Measurements from ENCODE around the gene RIMBP2.

The RIMBP2 gene

DNA sequence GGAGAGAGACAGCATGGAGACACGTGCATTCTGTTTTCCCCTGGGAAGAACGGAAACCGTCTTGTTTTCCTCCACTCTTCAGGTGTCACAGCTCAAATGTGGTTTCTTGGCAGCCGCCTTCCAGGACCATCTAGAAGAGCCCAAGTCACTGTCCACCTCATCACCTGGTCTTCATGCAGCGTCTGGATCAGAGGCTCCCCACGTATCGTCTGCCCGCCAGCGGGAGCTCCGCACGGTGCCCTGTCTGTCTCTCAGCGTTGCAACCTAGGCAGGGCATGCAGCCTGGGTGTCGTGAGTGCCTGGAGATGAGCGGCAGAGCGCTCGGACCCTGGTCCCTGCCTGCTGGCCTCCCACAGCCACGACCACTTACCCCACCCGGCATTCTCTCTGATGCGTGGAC lies 260.9 kb downstream of the RIMBP2 start:
- no peak for DNase-seq

DNA sequence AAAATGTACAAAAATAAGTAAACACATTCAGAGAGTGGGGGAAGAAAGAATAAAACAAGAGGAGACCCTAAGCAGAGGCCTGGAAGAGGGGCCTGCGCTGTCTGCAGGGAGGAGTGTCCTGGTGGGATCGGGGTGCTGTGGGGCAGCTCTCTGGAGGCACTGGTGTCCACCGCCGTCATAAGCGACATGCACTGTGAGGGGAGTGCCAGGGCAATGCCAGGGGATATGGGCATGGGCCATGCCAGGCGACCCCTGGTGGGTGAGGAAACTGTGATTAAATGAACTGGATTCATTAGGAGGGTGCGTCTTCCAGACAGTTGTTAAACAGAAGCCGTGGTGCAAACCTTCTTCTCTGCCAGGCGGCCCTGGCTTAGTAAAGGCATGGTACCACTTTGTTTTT lies 261.8 kb downstream of the RIMBP2 start:
- DNase-seq: no peak

DNA sequence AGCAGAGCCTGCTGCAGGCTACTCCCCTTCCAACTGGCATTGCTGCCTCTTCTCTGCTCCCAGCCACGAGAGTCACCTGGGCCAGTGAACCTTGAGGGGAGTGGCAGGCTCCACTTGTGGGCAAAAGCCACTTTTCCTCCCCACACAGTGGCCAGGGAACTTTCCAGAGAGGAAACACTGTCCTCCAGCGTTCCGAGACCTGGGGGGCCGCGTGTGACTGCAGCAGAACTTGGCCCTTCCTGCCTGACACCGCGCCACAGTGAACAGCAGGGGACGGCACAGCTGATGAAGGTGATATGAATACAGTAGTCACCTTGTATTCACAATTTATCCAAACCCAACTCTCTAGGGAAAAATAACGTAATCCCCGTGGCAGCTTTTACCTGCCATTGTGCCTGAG lies 263.6 kb downstream of the RIMBP2 start:
- DNase-seq: no peak

DNA sequence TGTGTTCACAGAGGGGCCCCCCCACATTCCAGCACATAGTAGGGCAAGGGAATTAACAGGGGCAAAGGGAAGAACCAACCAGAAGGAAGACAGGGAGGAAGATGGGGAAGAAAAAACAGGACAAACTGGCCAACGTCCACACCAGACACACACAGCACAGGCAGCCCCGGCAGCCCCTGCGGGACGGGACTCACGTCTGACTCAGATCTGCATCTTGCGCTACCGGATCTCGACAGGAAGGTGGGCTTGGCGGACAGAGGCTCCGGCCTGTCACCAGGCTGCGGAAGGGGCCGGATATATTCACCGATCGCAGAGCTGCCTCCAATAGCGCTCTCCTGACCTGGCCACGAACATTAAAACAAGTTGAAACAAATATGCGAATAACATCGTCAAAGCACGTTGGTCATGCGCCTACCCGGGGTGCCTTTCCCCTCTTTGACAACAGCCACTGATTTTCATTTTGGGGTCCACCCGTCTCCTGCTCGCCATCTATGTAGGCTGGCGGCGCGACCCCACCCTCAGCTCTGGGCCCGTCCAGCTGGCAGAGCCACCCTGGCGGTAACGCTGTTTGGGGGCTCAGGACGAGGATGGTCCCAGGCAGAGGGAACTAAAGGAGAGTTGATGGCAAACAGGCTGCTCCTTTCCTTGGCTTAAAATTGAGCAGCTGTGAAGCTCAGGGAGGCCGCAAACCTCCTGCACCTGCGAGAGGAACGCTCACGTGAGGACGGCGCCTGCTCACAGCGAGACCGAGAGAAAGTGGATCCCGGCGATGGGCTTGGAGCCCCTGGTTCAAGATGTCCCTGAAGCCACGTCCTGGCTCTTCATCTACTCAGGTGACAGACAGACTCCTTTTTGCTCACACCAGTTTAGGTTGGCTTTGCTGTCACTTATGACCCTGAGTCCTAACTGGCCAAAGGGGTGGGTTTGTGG lies 264.8 kb downstream of the RIMBP2 start:
- DNase-seq: no peak

DNA sequence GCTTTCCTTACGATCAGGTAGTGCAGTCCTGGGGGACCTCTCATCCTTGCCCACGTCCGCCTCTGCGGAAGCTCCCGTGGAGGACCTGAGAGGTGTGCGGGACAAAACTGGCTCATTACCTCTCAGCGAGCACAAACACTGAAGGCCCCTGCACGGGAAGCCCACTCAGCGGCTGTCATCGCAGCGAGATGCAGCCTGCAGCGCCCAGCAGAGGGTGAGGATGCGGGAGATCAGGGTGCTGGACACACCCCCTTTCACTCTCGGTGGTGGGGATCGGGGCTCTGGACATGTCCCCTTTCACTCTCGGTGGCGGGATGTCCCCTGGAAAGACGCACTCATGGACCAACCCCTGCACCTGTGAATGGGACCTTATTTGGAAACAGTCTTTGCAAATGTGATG lies 266.8 kb downstream of the RIMBP2 start:
- no peak for DNase-seq

GRCh38 chr12:130448044-130448821 lies 267.9 kb downstream of the RIMBP2 start:
- DNase-seq: no peak

GRCh38 chr12:130447655-130447965 lies 268.5 kb downstream of the RIMBP2 start:
- no peak for DNase-seq

- no peak for DNase-seq
Observed at GRCh38 chr12:130446846-130447654, 269.0 kb downstream of the RIMBP2 start.

DNA sequence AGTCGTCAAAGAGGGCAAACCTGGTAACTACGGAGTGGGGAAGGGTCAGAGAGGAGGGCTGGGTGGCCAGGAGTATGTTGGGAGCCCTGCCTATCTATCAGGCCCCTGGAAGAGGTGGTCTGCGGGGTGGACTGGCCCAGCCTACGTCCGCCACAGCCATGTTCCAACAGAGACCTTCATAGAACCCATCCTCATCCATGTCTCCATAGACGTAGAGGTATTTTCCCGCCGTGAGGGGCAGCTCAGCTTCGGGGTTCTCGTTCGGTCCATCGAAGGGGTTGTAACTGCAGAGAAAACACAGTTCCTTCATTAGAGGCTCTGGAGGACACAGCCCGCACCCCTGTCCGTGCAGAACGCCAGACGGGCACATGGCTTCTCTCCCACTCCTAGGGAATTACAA lies 271.1 kb downstream of the RIMBP2 start:
- no peak for DNase-seq

GRCh38 chr12:130444061-130444460 lies 272.0 kb downstream of the RIMBP2 start:
- DNase-seq: no peak

- DNase-seq: no peak
Observed at GRCh38 chr12:130441771-130442760, 274.0 kb downstream of the RIMBP2 start.

GRCh38 chr12:130440411-130441080 lies 275.6 kb downstream of the RIMBP2 start:
- DNase-seq: no peak

- no peak for DNase-seq
Observed at GRCh38 chr12:130439250-130439649, 276.8 kb downstream of the RIMBP2 start.

DNA sequence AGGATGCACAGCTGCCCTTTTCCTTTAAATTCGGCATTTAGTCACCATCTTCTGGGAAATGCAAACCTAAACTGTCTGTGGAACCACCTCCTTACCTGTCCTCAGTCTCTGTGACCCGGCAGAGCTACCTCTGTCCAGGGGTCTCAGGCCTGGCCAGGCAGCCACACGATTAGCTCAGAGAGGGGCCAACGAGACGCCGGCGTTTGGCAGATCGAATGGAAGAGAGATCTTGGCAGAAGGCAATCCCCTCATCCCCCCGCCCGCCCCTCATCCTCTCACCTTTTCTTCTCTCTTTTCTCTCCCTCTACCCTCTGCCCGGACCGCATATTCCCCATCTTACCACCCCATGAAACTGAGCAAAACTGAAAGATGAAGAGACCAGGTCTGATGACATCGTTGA lies 277.4 kb downstream of the RIMBP2 start:
- DNase-seq: no peak

DNA sequence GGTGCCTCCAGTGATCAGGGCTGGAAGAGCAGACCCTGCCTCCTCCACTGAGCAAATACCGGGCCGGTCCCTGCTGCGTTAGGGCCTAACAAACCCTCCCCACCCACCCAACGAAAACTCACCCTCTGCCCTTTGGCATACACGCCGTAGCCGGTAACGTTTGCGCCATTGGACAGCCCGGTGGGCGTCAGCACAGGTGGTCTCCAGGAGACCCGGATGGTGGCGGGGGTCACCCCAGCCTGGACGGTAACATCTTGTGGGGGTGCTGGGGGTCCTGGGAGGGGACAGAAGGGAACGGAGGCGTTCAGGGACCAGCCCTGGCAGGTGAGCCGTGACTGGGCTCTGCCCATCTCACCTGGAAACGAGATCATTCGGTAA lies 277.9 kb downstream of the RIMBP2 start:
- DNase-seq: no peak

DNA sequence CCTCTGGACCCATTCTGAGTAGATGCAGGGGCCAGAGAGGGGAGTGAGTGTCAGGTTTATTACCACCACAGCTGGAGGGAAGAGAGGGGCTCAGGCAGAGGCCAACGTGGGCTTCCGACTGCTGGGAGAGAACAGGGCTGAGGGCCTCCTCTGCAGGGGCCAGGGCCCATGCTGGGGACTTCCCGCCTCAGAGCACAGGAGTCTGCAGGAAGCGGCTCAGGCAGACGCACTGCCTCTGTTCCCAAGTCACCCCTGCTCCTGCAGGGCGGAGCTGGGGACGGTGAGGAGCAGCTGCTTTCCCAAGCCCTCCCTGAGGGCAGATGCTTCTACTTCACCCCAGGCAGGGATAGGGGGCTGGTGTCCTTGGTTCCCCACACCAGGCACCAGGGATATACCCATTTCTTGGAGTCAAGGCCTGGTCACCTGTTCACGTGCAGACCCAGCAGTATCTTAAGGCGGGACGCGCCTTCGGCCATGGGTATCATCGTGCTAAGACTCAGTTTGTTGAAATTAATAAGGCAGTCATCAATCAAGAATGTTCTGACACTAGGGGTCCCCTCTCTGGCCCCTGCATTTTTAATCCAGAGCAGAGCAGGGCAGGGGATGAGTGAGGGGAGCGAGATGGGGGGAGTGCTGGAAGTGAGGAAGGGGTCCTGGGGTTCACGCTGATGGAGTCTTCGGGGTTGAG lies 278.4 kb downstream of the RIMBP2 start:
- DNase-seq: no peak

GRCh38 chr12:130436741-130437501 lies 279.2 kb downstream of the RIMBP2 start:
- no peak for DNase-seq

DNA sequence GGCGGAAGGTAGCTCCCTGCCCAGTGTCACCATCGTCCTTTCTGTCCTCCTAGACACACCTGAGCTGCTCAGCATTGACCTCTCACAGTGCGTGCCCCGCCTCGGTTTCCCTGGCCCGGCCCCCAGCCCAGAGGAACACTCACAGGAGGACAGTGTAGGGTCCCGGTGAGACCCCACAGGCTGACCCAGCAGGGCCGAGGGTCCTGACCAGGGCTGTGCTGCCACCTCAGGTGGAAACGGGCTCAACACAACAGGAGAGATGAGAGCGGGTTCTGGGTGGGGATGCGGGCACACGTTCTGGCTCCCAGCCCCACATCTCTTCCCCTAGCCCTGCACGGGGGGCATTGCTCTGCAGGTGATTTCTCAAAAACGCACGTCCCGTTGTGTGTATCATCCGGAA lies 280.3 kb downstream of the RIMBP2 start:
- no peak for DNase-seq

GRCh38 chr12:130435331-130435730 lies 280.8 kb downstream of the RIMBP2 start:
- no peak for DNase-seq

DNA sequence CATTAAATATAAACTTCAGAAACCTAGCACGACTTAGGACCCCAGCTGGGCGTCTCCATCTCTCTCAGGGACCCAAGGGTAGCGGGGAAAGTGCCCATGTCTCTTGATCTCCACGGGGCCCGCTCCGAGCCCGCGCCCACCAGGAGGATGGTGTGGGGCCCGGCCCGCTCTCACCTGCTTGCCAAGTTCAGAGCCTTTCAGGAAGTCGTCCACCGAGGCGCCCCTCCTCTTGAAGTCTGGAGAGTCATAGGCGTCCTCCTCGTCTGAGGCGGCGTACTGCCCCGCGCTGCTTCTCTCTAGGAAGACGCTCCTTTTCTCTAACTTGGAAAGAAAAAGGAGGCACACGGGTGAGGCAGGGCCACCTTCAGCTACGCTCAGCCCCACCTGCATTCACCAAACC lies 281.5 kb downstream of the RIMBP2 start:
- DNase-seq: no peak
